ENCODE results near the gene STAC3. TPM values are rescaled to one million over a fixed set of nuclear protein-coding genes. Genes with fewer than 3 reads are reported as not detected.
"Not testable (repeated sequence)": the region's sequence is repeated elsewhere in the genome, so short reads cannot be mapped to it uniquely, and the experiment has no call there.

Gene STAC3
- total RNA-seq, 2 donors from 2014 or later = 0.78 to 2.0 TPM

- Histone ChIP-seq H3K27me3 (no peaks in the 10 kb centered on the region), H3K9me3 (no peaks in the 10 kb centered on the region), H3K27ac (no peak overlapping the region), H3K36me3 (replicated peaks in 1 of 2; ENCODE audit: insufficient read depth in 1 of 2, low read depth in 2 of 2) (peaks cover 0 to 5% of the 10 kb centered on the region in 2 donors), H3K4me1 (no peaks in the 10 kb centered on the region), H3K4me3 (no peak overlapping the region)
- no peak for DNase-seq
- intact Hi-C loops (cut with DNase I) = no loop called here
- TF ChIP-seq, protein P1, sequence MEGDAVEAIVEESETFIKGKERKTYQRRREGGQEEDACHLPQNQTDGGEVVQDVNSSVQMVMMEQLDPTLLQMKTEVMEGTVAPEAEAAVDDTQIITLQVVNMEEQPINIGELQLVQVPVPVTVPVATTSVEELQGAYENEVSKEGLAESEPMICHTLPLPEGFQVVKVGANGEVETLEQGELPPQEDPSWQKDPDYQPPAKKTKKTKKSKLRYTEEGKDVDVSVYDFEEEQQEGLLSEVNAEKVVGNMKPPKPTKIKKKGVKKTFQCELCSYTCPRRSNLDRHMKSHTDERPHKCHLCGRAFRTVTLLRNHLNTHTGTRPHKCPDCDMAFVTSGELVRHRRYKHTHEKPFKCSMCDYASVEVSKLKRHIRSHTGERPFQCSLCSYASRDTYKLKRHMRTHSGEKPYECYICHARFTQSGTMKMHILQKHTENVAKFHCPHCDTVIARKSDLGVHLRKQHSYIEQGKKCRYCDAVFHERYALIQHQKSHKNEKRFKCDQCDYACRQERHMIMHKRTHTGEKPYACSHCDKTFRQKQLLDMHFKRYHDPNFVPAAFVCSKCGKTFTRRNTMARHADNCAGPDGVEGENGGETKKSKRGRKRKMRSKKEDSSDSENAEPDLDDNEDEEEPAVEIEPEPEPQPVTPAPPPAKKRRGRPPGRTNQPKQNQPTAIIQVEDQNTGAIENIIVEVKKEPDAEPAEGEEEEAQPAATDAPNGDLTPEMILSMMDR (IDR thresholded peaks at IDR 0.05) = no peak
- TF ChIP-seq POLR2A (IDR thresholded peaks at IDR 0.05) = no peak
- no peak for ATAC-seq
- 91% methylated on average over 15 of the region's 15 CpGs for WGBS, 2 donors
These were observed 27.7 kb upstream of the STAC3 start for GRCh38 chr12:57278465-57279381.

- no peak overlapping the region for H3K27ac ChIP-seq
- no peaks in the 10 kb centered on the region for H3K9me3 ChIP-seq
- H3K4me3 ChIP-seq = no peak overlapping the region
- DNase-seq (peak in 3 of 4 donors; percentile 23 to 53 (median 48)), ATAC-seq (no peak)
- no peaks in the 10 kb centered on the region for H3K4me1 ChIP-seq
- 42 to 46% methylated on average over 4 of the region's 4 CpGs for WGBS, 2 donors
- intact Hi-C loops (cut with DNase I) = no loop called here
- TF ChIP-seq, protein P1 (IDR thresholded peaks at IDR 0.05) = peak in 6 of 7 experiments; percentile 10 to 41 (median 32)
- TF ChIP-seq POLR2A (IDR thresholded peaks at IDR 0.05) = no peak
- H3K36me3 ChIP-seq (replicated peaks in 1 of 2; ENCODE audit: insufficient read depth in 1 of 2, low read depth in 2 of 2) = peaks cover 0 to 5% of the 10 kb centered on the region in 2 donors
- no peaks in the 10 kb centered on the region for H3K27me3 ChIP-seq
These were observed 26.1 kb upstream of the STAC3 start for GRCh38 chr12:57276935-57277563.

DNA sequence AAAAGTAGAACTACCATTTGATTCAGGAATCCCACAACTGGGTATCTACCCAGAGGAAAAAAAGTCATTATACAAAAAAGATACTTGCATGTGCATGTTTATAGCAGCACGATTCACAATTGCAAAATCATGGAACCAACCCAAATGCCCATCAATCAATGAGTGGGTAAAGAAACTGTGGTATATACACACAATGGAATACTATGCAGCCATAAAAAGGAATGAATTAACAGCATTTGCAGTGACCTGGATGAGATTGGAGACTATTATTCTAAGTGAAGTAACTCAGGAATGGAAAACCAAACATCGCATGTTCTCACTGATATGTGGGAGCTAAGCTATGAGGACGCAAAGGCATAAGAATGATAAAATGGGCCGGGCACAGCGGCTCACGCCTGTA is 25.2 kb upstream of the STAC3 start:
- H3K9me3 ChIP-seq; ATAC-seq; H3K27ac ChIP-seq; H3K4me3 ChIP-seq; H3K4me1 ChIP-seq; intact Hi-C loops (cut with DNase I); H3K27me3 ChIP-seq; H3K36me3 ChIP-seq (replicated peaks in 1 of 2; ENCODE audit: insufficient read depth in 1 of 2, low read depth in 2 of 2); DNase-seq: not testable (repeated sequence)
- WGBS, 2 donors = 92% methylated on average over 6 of the region's 6 CpGs

DNA sequence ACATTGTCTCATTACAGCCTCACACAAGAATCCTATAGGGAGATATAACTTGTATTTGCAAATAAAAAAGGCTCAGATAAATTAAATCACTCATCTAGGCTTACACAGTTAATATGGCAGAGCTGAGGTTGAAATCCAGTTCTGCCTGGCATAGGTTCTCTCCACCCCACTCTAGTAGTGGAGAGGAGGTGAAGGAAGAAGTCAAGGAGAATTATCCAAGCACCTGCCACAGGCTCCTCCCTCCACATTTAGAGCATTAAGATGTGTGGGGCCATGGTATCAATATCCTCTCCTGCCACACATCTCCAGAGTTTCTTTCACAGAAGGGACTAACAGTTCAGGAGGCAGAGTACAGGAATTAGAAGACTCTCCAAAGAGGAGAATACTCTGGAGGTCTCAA is 22.5 kb upstream of the STAC3 start:
- DNase-seq (no peak), ATAC-seq (no peak)
- intact Hi-C loops (cut with DNase I) = no loop called here
- Histone ChIP-seq H3K27me3 (no peaks in the 10 kb centered on the region), H3K36me3 (replicated peaks in 1 of 2; ENCODE audit: insufficient read depth in 1 of 2, low read depth in 2 of 2) (peaks cover 0 to 13% of the 10 kb centered on the region in 2 donors), H3K9me3 (no peaks in the 10 kb centered on the region), H3K4me1 (no peaks in the 10 kb centered on the region), H3K27ac (no peak overlapping the region), H3K4me3 (no peak overlapping the region)
- no peak for TF ChIP-seq POLR2A (IDR thresholded peaks at IDR 0.05)
- TF ChIP-seq, protein P1 (IDR thresholded peaks at IDR 0.05) = no peak

GRCh38 chr12:57272337-57273151 is 21.6 kb upstream of the STAC3 start:
- DNase-seq = no peak
- H3K27ac ChIP-seq = no peak overlapping the region
- intact Hi-C loops (cut with DNase I) = no loop called here
- no peak for TF ChIP-seq POLR2A (IDR thresholded peaks at IDR 0.05)
- TF ChIP-seq, protein P1 (IDR thresholded peaks at IDR 0.05) = no peak
- no peaks in the 10 kb centered on the region for H3K4me1 ChIP-seq
- no peak for ATAC-seq
- WGBS, 2 donors = 64 to 81% methylated on average over 7 of the region's 7 CpGs
- no peak overlapping the region for H3K4me3 ChIP-seq
- H3K9me3 ChIP-seq = no peaks in the 10 kb centered on the region
- peaks cover 0 to 19% of the 10 kb centered on the region in 2 donors for H3K36me3 ChIP-seq (replicated peaks in 1 of 2; ENCODE audit: insufficient read depth in 1 of 2, low read depth in 2 of 2)
- H3K27me3 ChIP-seq = no peaks in the 10 kb centered on the region

Data from body of pancreas (tissue), 4 donors.